ENCODE results near the gene SLC6A12. TPM values are rescaled to one million over a fixed set of nuclear protein-coding genes. Genes with fewer than 3 reads are reported as not detected.

The SLC6A12 gene
- total RNA-seq, 6 donors from 2014 or later: 2.4 to 11.2 (median 7.0) TPM

GRCh38 chr12:161823-162222, 52.1 kb downstream of the SLC6A12 start:
- Histone ChIP-seq H3K27ac (no peak overlapping the region), H3K4me1 (no peaks in the 10 kb centered on the region), H3K36me3 (no peaks in the 10 kb centered on the region), H3K9me3 (no peaks in the 10 kb centered on the region), H3K4me3 (no peak overlapping the region), H3K27me3 (no peaks in the 10 kb centered on the region)
- DNase-seq (no peak), ATAC-seq (ENCODE audit: low FRiP score in 2 of 2) (no peak)
- no peak for TF ChIP-seq EP300 (IDR thresholded peaks at IDR 0.05)
- no peak for TF ChIP-seq POLR2A (IDR thresholded peaks at IDR 0.05)
- TF ChIP-seq CTCF (IDR thresholded peaks at IDR 0.05): no peak
- no peak for TF ChIP-seq POLR2AphosphoS5 (IDR thresholded peaks at IDR 0.05)
- WGBS, 2 donors: 91 to 94% methylated on average over 8 of the region's 8 CpGs

- H3K4me1 ChIP-seq: no peaks in the 10 kb centered on the region
- H3K4me3 ChIP-seq: no peak overlapping the region
- no peaks in the 10 kb centered on the region for H3K9me3 ChIP-seq
- DNase-seq (no peak), ATAC-seq (ENCODE audit: low FRiP score in 2 of 2) (no peak)
- H3K36me3 ChIP-seq: no peaks in the 10 kb centered on the region
- no peaks in the 10 kb centered on the region for H3K27me3 ChIP-seq
- 82% methylated on average over 9 of the region's 9 CpGs for WGBS, 2 donors
- H3K27ac ChIP-seq: no peak overlapping the region
- no peak for TF ChIP-seq POLR2A (IDR thresholded peaks at IDR 0.05)
- no peak for TF ChIP-seq POLR2AphosphoS5 (IDR thresholded peaks at IDR 0.05)
- no peak for TF ChIP-seq CTCF (IDR thresholded peaks at IDR 0.05)
- TF ChIP-seq EP300 (IDR thresholded peaks at IDR 0.05): no peak
Measured at GRCh38 chr12:160858-161257, 53.1 kb downstream of the SLC6A12 start.

GRCh38 chr12:159156-159782, 54.7 kb downstream of the SLC6A12 start:
- Histone ChIP-seq H3K36me3 (no peaks in the 10 kb centered on the region), H3K9me3 (no peaks in the 10 kb centered on the region), H3K4me3 (no peak overlapping the region), H3K4me1 (no peaks in the 10 kb centered on the region), H3K27ac (no peak overlapping the region), H3K27me3 (no peaks in the 10 kb centered on the region)
- 67 to 78% methylated on average over 7 of the region's 7 CpGs for WGBS, 2 donors
- TF ChIP-seq CTCF (IDR thresholded peaks at IDR 0.05) (no peak), EP300 (IDR thresholded peaks at IDR 0.05) (no peak), POLR2A (IDR thresholded peaks at IDR 0.05) (no peak), POLR2AphosphoS5 (IDR thresholded peaks at IDR 0.05) (no peak)
- no peak for ATAC-seq (ENCODE audit: low FRiP score in 2 of 2)
- DNase-seq: no peak

- TF ChIP-seq POLR2A (IDR thresholded peaks at IDR 0.05): no peak
- TF ChIP-seq CTCF (IDR thresholded peaks at IDR 0.05): no peak
- TF ChIP-seq EP300 (IDR thresholded peaks at IDR 0.05): no peak
- TF ChIP-seq POLR2AphosphoS5 (IDR thresholded peaks at IDR 0.05): no peak
- no peaks in the 10 kb centered on the region for H3K36me3 ChIP-seq
Measured at GRCh38 chr12:157644-158043, 56.3 kb downstream of the SLC6A12 start.

GRCh38 chr12:156945-157344, 57.0 kb downstream of the SLC6A12 start:
- no peak for TF ChIP-seq CTCF (IDR thresholded peaks at IDR 0.05)
- TF ChIP-seq POLR2AphosphoS5 (IDR thresholded peaks at IDR 0.05): no peak
- no peak for TF ChIP-seq EP300 (IDR thresholded peaks at IDR 0.05)
- Histone ChIP-seq H3K36me3 (no peaks in the 10 kb centered on the region), H3K4me3 (no peak overlapping the region), H3K4me1 (no peaks in the 10 kb centered on the region), H3K27ac (no peak overlapping the region), H3K9me3 (no peaks in the 10 kb centered on the region), H3K27me3 (no peaks in the 10 kb centered on the region)
- WGBS, 2 donors: 81 to 87% methylated on average over 9 to 13 of the region's 13 CpGs
- no peak for ATAC-seq (ENCODE audit: low FRiP score in 2 of 2)
- DNase-seq: no peak

More at GRCh38 chr12:157644-158043, 56.3 kb downstream of the SLC6A12 start:
- DNase-seq (no peak), ATAC-seq (ENCODE audit: low FRiP score in 2 of 2) (no peak)
- WGBS, 2 donors: 90 to 100% methylated on average over 3 to 12 of the region's 12 CpGs
- no peaks in the 10 kb centered on the region for H3K27me3 ChIP-seq
- no peaks in the 10 kb centered on the region for H3K4me1 ChIP-seq
- H3K27ac ChIP-seq: no peak overlapping the region
- H3K9me3 ChIP-seq: no peaks in the 10 kb centered on the region
- no peak overlapping the region for H3K4me3 ChIP-seq
